Endothelial cell (in vitro differentiated cells): ENCODE data around the gene VEZF1. TPM values are rescaled to one million over a fixed set of nuclear protein-coding genes. Genes with fewer than 3 reads are reported as not detected.

ENCODE experiments used
- DNase-seq: peaks from one replicate; pipeline ENCODE4 v3.0.0; 2021; ENCODE audit warnings: low spot score
- H3K27ac Mint-ChIP-seq: one replicate; pipeline ENCODE4 v1.8.0; 2021; ENCODE audit warnings: mixed read lengths, inconsistent platforms; ENCODE audit not compliant: unreplicated experiment
- H3K27me3 Mint-ChIP-seq: one replicate; pipeline ENCODE4 v1.8.0; 2021; ENCODE audit warnings: mild to moderate bottlenecking, moderate library complexity, mixed read lengths, inconsistent platforms; ENCODE audit not compliant: unreplicated experiment
- H3K36me3 Mint-ChIP-seq: one replicate; pipeline ENCODE4 v1.8.0; 2021; ENCODE audit warnings: mild to moderate bottlenecking, low read depth, mixed read lengths, inconsistent platforms; ENCODE audit not compliant: unreplicated experiment
- H3K4me1 Mint-ChIP-seq: one replicate; pipeline ENCODE4 v1.8.0; 2021; ENCODE audit warnings: mild to moderate bottlenecking, mixed read lengths, inconsistent platforms; ENCODE audit not compliant: unreplicated experiment
- H3K4me3 Mint-ChIP-seq: one replicate; pipeline ENCODE4 v1.8.0; 2021; ENCODE audit warnings: mild to moderate bottlenecking, mixed read lengths, inconsistent platforms; ENCODE audit not compliant: unreplicated experiment
- H3K9me3 Mint-ChIP-seq: one replicate; pipeline ENCODE4 v1.8.0; 2021; ENCODE audit warnings: mixed read lengths, inconsistent platforms; ENCODE audit not compliant: unreplicated experiment
- total RNA-seq: library from RNA; stranded (reverse); fragmentation: NEBNext Ultra II Directional; extraction: Animal tissue kit (Norgen Biotek cat#: 25700); gene quantifications from one replicate; pipeline ENCODE4 v1.2.1, GENCODE V29; 2021; ENCODE audit not compliant: unreplicated experiment
- TF ChIP-seq, protein P1 (sequence below): fragments of 200-600 bp; sonication (generic); IDR thresholded peaks from one replicate; pipeline ENCODE4 v1.5.0; 2021; ENCODE audit warnings: antibody characterized with exemption; ENCODE audit not compliant: unreplicated experiment

The VEZF1 gene
- total RNA-seq, 1 donor from 2014 or later, result 43.7 TPM

GRCh38 chr17:58019521-58019920, 31.5 kb upstream of the VEZF1 start:
- Mint-ChIP-seq H3K4me3 (no peak overlapping the region), H3K27me3 (no peaks in the 10 kb centered on the region), H3K27ac (no peak overlapping the region), H3K4me1 (no peaks in the 10 kb centered on the region), H3K9me3 (no peaks in the 10 kb centered on the region), H3K36me3 (no peaks in the 10 kb centered on the region)
- no peak for DNase-seq
- TF ChIP-seq, protein P1, sequence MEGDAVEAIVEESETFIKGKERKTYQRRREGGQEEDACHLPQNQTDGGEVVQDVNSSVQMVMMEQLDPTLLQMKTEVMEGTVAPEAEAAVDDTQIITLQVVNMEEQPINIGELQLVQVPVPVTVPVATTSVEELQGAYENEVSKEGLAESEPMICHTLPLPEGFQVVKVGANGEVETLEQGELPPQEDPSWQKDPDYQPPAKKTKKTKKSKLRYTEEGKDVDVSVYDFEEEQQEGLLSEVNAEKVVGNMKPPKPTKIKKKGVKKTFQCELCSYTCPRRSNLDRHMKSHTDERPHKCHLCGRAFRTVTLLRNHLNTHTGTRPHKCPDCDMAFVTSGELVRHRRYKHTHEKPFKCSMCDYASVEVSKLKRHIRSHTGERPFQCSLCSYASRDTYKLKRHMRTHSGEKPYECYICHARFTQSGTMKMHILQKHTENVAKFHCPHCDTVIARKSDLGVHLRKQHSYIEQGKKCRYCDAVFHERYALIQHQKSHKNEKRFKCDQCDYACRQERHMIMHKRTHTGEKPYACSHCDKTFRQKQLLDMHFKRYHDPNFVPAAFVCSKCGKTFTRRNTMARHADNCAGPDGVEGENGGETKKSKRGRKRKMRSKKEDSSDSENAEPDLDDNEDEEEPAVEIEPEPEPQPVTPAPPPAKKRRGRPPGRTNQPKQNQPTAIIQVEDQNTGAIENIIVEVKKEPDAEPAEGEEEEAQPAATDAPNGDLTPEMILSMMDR, result no peak

DNA sequence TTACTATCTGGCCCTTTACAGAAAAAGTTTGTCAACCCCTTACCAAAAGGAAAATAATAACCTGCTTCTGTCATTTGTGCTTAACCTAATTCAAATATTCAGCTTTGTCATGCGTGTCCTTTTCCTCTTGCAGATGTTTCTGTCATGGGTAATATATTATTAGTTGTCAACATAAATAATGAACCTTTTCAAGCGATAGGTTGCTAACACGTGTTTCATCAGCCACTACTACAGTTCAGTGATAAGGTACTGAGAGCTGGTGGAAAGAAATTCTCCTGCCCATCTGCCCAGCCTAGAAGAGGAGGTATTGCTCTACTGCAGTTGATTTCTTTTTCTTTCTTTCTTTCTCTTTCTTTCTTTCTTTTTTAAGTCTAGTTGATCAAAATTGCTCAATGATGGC, 31.0 kb upstream of the VEZF1 start:
- H3K4me3 Mint-ChIP-seq, result no peak overlapping the region

DNA sequence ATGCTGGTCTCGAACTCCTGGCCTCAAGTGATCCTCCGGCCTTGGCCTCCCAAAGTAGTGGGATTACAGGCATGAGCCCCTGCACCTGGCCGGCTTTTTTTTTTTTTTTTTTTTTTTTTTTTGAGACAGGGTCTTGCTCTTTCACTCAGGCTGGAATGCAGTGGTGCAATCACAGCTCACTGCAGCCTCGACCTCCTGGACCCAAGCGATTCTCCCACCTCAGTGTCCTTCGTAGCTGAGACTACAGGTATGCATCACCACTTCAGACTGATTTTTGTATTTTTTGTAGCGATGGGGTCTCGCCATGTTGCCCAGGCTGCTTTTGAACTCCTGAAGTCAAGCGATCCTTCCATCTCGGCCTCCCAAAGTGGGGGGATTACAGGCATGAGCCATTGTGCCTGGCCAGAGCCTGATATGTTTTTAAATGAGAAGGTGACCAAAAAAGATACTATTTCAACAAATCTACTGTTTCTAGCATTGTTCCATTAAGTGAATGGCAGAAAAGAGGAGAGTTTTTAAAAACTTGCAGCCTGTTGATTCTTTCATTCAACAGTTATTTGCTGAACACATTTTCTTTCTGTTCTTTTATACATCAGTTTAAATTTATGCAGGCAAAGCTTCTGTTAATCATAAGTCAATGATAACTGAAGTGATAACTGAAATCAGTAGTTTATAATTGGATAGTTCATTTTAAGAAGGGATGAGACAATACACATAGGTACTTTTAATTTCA, 22.2 kb upstream of the VEZF1 start:
- no peak for DNase-seq
- Mint-ChIP-seq H3K27ac (no peak overlapping the region), H3K36me3 (peaks cover 11% of the 10 kb centered on the region), H3K4me3 (no peak overlapping the region), H3K27me3 (peaks cover 15% of the 10 kb centered on the region), H3K9me3 (no peaks in the 10 kb centered on the region), H3K4me1 (peaks cover 13% of the 10 kb centered on the region)
- TF ChIP-seq, protein P1, result no peak

More for the DNA sequence above, 31.0 kb upstream of the VEZF1 start:
- Mint-ChIP-seq H3K36me3 (no peaks in the 10 kb centered on the region), H3K27ac (no peak overlapping the region), H3K27me3 (no peaks in the 10 kb centered on the region), H3K4me1 (no peaks in the 10 kb centered on the region), H3K9me3 (no peaks in the 10 kb centered on the region)
- TF ChIP-seq, protein P1, result no peak
- DNase-seq, result no peak

GRCh38 chr17:58007781-58008706, 20.0 kb upstream of the VEZF1 start:
- Mint-ChIP-seq H3K36me3 (peaks cover 25% of the 10 kb centered on the region), H3K27ac (peak overlapping the region; percentile 98), H3K9me3 (no peaks in the 10 kb centered on the region), H3K4me1 (peaks cover 18% of the 10 kb centered on the region), H3K4me3 (peak overlapping the region; percentile 100), H3K27me3 (peaks cover 15% of the 10 kb centered on the region)
- no peak for DNase-seq
- TF ChIP-seq, protein P1, result no peak
